ENCODE data around the gene SYS1. TPM values are rescaled to one million over a fixed set of nuclear protein-coding genes. Genes with fewer than 3 reads are reported as not detected.

The SYS1 gene
- total RNA-seq, 1 experiment from 2014 or later = 29.1 TPM

- no peak for TF ChIP-seq REST (IDR thresholded peaks at IDR 0.05; ENCODE audit: insufficient read depth in 1 of 2, low read depth in 2 of 2, low read length in 1 of 2)
- TF ChIP-seq TCF7L2 (IDR thresholded peaks at IDR 0.05; ENCODE audit: low read depth, low read length) = no peak
- TF ChIP-seq SIN3A (IDR thresholded peaks at IDR 0.05; ENCODE audit: borderline replicate concordance, insufficient read depth, low read depth, low read length) = no peak
- no peak for TF ChIP-seq POLR2AphosphoS5 (IDR thresholded peaks at IDR 0.05; ENCODE audit: low read depth, low read length)
- no peak for TF ChIP-seq CTCF (IDR thresholded peaks at IDR 0.05)
- intact Hi-C loops (cut with micrococcal nuclease; ENCODE audit: unreplicated experiment) (no loop called here), in situ Hi-C loops (cut with HindIII; ENCODE audit: low pct_unique_long_range_greater_than_20kb, low sequenced_read_pairs) (no loop called here)
- H3K36me3 ChIP-seq (ENCODE audit: control insufficient read depth, insufficient read depth, low read length) = no peaks in the 10 kb centered on the region
- H3K4me1 ChIP-seq (ENCODE audit: control insufficient read depth, insufficient read depth, low read length) = no peaks in the 10 kb centered on the region
- CTCF ChIA-PET = no interaction called here
- ATAC-seq (no peak), DNase-seq (ENCODE audit: low read depth, low spot score) (no peak)
- H3K27me3 ChIP-seq (ENCODE audit: control insufficient read depth, insufficient read depth, low read length) = no peaks in the 10 kb centered on the region
- POLR2A ChIA-PET = no interaction called here
- no peaks in the 10 kb centered on the region for H3K9me3 ChIP-seq (ENCODE audit: control insufficient read depth, insufficient read depth, low read depth, low read length)
- no peak overlapping the region for H3K4me3 ChIP-seq (ENCODE audit: low read depth in 2 of 2, low read length in 2 of 2)
- BruUV-seq (replicated peaks) = no TSS peak
- no peak overlapping the region for H3K27ac ChIP-seq (ENCODE audit: low read length)
Observed at GRCh38 chr20:45387274-45387673, 24.3 kb downstream of the SYS1 start.

- CTCF ChIA-PET = no interaction called here
- BruUV-seq (replicated peaks) = no TSS peak
- Histone ChIP-seq H3K4me1 (ENCODE audit: control insufficient read depth, insufficient read depth, low read length) (no peaks in the 10 kb centered on the region), H3K27me3 (ENCODE audit: control insufficient read depth, insufficient read depth, low read length) (no peaks in the 10 kb centered on the region), H3K27ac (ENCODE audit: low read length) (no peak overlapping the region), H3K36me3 (ENCODE audit: control insufficient read depth, insufficient read depth, low read length) (no peaks in the 10 kb centered on the region), H3K4me3 (ENCODE audit: low read depth in 2 of 2, low read length in 2 of 2) (no peak overlapping the region), H3K9me3 (ENCODE audit: control insufficient read depth, insufficient read depth, low read depth, low read length) (no peaks in the 10 kb centered on the region)
- TF ChIP-seq POLR2AphosphoS5 (IDR thresholded peaks at IDR 0.05; ENCODE audit: low read depth, low read length) (no peak), REST (IDR thresholded peaks at IDR 0.05; ENCODE audit: insufficient read depth in 1 of 2, low read depth in 2 of 2, low read length in 1 of 2) (no peak), TCF7L2 (IDR thresholded peaks at IDR 0.05; ENCODE audit: low read depth, low read length) (no peak), CTCF (IDR thresholded peaks at IDR 0.05) (no peak), SIN3A (IDR thresholded peaks at IDR 0.05; ENCODE audit: borderline replicate concordance, insufficient read depth, low read depth, low read length) (no peak)
- intact Hi-C loops (cut with micrococcal nuclease; ENCODE audit: unreplicated experiment) = no loop called here
- ATAC-seq (no peak), DNase-seq (ENCODE audit: low read depth, low spot score) (no peak)
- POLR2A ChIA-PET = no interaction called here
- in situ Hi-C loops (cut with HindIII; ENCODE audit: low pct_unique_long_range_greater_than_20kb, low sequenced_read_pairs) = no loop called here
Observed at GRCh38 chr20:45390931-45391330, 28.0 kb downstream of the SYS1 start.
